ENCODE data around the gene CD300LB. TPM values are rescaled to one million over a fixed set of nuclear protein-coding genes. Genes with fewer than 3 reads are reported as not detected.
"Not testable (repeated sequence)": the region's sequence is repeated elsewhere in the genome, so short reads cannot be mapped to it uniquely, and the experiment has no call there.

CD300LB gene
- total and polyA plus RNA-seq, 4 experiments from 2014 or later, result 0.17 to 0.19 TPM; not detected in 2

- Mint-ChIP-seq H3K4me1 (peaks cover 3 to 8% (median 5%) of the 10 kb centered on the region in 4 donors), H3K27ac (peak overlapping the region in 1 of 7 donors; percentile 82), H3K9me3 (peaks cover 0 to 4% (median 0%) of the 10 kb centered on the region in 8 donors), H3K27me3 (peaks cover 4 to 14% of the 10 kb centered on the region in 2 donors), H3K36me3 (no peaks in the 10 kb centered on the region), H3K4me3 (no peak overlapping the region)
- intact Hi-C loops (cut with micrococcal nuclease), result no loop called here
- no peak overlapping the region for H3K27ac ChIP-seq (ENCODE audit: low read depth, low read length)
- ChIA-PET CTCF (ENCODE audit: partially characterized antibody) (no interaction called here), POLR2A (ENCODE audit: partially characterized antibody) (no interaction called here)
- H3K4me3 ChIP-seq (ENCODE audit: low read length in 2 of 2), result no peak overlapping the region
- no peaks in the 10 kb centered on the region for H3K27me3 ChIP-seq (ENCODE audit: insufficient read depth, low read length)
- no peak for DNase-seq
- no peaks in the 10 kb centered on the region for H3K36me3 ChIP-seq (ENCODE audit: insufficient read depth, low read length)
- H3K4me1 ChIP-seq (ENCODE audit: insufficient read depth, low read length), result no peaks in the 10 kb centered on the region
- H3K9me3 ChIP-seq (ENCODE audit: control insufficient read depth in 1 of 2, low read length in 2 of 2), result no peaks in the 10 kb centered on the region
Observed at GRCh38 chr17:74558882-74559519, 27.7 kb upstream of the CD300LB start.

GRCh38 chr17:74558402-74558801 is 27.1 kb upstream of the CD300LB start:
- H3K4me3 Mint-ChIP-seq; H3K4me1 Mint-ChIP-seq; H3K27ac ChIP-seq (ENCODE audit: low read depth, low read length); H3K9me3 Mint-ChIP-seq; H3K4me3 ChIP-seq (ENCODE audit: low read length in 2 of 2); H3K27me3 ChIP-seq (ENCODE audit: insufficient read depth, low read length); POLR2A ChIA-PET (ENCODE audit: partially characterized antibody); H3K9me3 ChIP-seq (ENCODE audit: control insufficient read depth in 1 of 2, low read length in 2 of 2); H3K4me1 ChIP-seq (ENCODE audit: insufficient read depth, low read length); H3K36me3 ChIP-seq (ENCODE audit: insufficient read depth, low read length); intact Hi-C loops (cut with micrococcal nuclease); H3K27ac Mint-ChIP-seq; DNase-seq; H3K36me3 Mint-ChIP-seq: not testable (repeated sequence)
- H3K27me3 Mint-ChIP-seq, result peaks cover 4 to 10% of the 10 kb centered on the region in 2 donors
- CTCF ChIA-PET (ENCODE audit: partially characterized antibody), result interaction anchor here (1.6 kb wide), 1 partner anchor 8 kb away, joined by 4 read pairs; no protein-coding TSS in a partner anchor

- H3K4me1 Mint-ChIP-seq, result peaks cover 3 to 8% (median 5%) of the 10 kb centered on the region in 4 donors
- Histone ChIP-seq H3K4me1 (ENCODE audit: insufficient read depth, low read length) (no peaks in the 10 kb centered on the region), H3K9me3 (ENCODE audit: control insufficient read depth in 1 of 2, low read length in 2 of 2) (no peaks in the 10 kb centered on the region), H3K27ac (ENCODE audit: low read depth, low read length) (no peak overlapping the region), H3K36me3 (ENCODE audit: insufficient read depth, low read length) (no peaks in the 10 kb centered on the region), H3K4me3 (ENCODE audit: low read length in 2 of 2) (no peak overlapping the region), H3K27me3 (ENCODE audit: insufficient read depth, low read length) (no peaks in the 10 kb centered on the region)
- peaks cover 0 to 4% (median 0%) of the 10 kb centered on the region in 8 donors for H3K9me3 Mint-ChIP-seq
- no peaks in the 10 kb centered on the region for H3K36me3 Mint-ChIP-seq
- no peak overlapping the region for H3K4me3 Mint-ChIP-seq
- intact Hi-C loops (cut with micrococcal nuclease), result no loop called here
- H3K27ac Mint-ChIP-seq, result no peak overlapping the region
- ChIA-PET POLR2A (ENCODE audit: partially characterized antibody) (no interaction called here), CTCF (ENCODE audit: partially characterized antibody) (no interaction called here)
- no peak for DNase-seq
- peaks cover 0 to 2% of the 10 kb centered on the region in 2 donors for H3K27me3 Mint-ChIP-seq
Observed at GRCh38 chr17:74555427-74555940, 24.2 kb upstream of the CD300LB start.

GRCh38 chr17:74554909-74555308 is 23.6 kb upstream of the CD300LB start:
- Histone ChIP-seq H3K9me3 (ENCODE audit: control insufficient read depth in 1 of 2, low read length in 2 of 2) (no peaks in the 10 kb centered on the region), H3K27ac (ENCODE audit: low read depth, low read length) (no peak overlapping the region), H3K4me1 (ENCODE audit: insufficient read depth, low read length) (no peaks in the 10 kb centered on the region), H3K36me3 (ENCODE audit: insufficient read depth, low read length) (no peaks in the 10 kb centered on the region), H3K27me3 (ENCODE audit: insufficient read depth, low read length) (no peaks in the 10 kb centered on the region), H3K4me3 (ENCODE audit: low read length in 2 of 2) (no peak overlapping the region)
- no peak overlapping the region for H3K4me3 Mint-ChIP-seq
- ChIA-PET POLR2A (ENCODE audit: partially characterized antibody) (no interaction called here), CTCF (ENCODE audit: partially characterized antibody) (no interaction called here)
- peaks cover 2 to 3% of the 10 kb centered on the region in 2 donors for H3K27me3 Mint-ChIP-seq
- H3K4me1 Mint-ChIP-seq, result peaks cover 3 to 8% (median 5%) of the 10 kb centered on the region in 4 donors
- peaks cover 0 to 4% (median 0%) of the 10 kb centered on the region in 8 donors for H3K9me3 Mint-ChIP-seq
- H3K36me3 Mint-ChIP-seq, result no peaks in the 10 kb centered on the region
- no peak for DNase-seq
- H3K27ac Mint-ChIP-seq, result no peak overlapping the region
- intact Hi-C loops (cut with micrococcal nuclease), result no loop called here

GRCh38 chr17:74552037-74552436 is 20.8 kb upstream of the CD300LB start:
- no peak overlapping the region for H3K4me3 ChIP-seq (ENCODE audit: low read length in 2 of 2)
- H3K4me1 ChIP-seq (ENCODE audit: insufficient read depth, low read length), result no peaks in the 10 kb centered on the region
- H3K36me3 Mint-ChIP-seq, result no peaks in the 10 kb centered on the region
- H3K9me3 ChIP-seq (ENCODE audit: control insufficient read depth in 1 of 2, low read length in 2 of 2), result no peaks in the 10 kb centered on the region
- no peak for DNase-seq
- H3K27ac Mint-ChIP-seq, result no peak overlapping the region
- no peak overlapping the region for H3K4me3 Mint-ChIP-seq
- H3K27me3 ChIP-seq (ENCODE audit: insufficient read depth, low read length), result no peaks in the 10 kb centered on the region
- H3K9me3 Mint-ChIP-seq, result peaks cover 0 to 4% (median 0%) of the 10 kb centered on the region in 8 donors
- H3K4me1 Mint-ChIP-seq, result peaks cover 0 to 8% (median 4%) of the 10 kb centered on the region in 4 donors
- intact Hi-C loops (cut with micrococcal nuclease), result no loop called here
- H3K27ac ChIP-seq (ENCODE audit: low read depth, low read length), result no peak overlapping the region
- ChIA-PET POLR2A (ENCODE audit: partially characterized antibody) (no interaction called here), CTCF (ENCODE audit: partially characterized antibody) (no interaction called here)
- no peaks in the 10 kb centered on the region for H3K36me3 ChIP-seq (ENCODE audit: insufficient read depth, low read length)
- H3K27me3 Mint-ChIP-seq, result peaks cover 3 to 4% of the 10 kb centered on the region in 2 donors

GRCh38 chr17:74550602-74551001 is 19.3 kb upstream of the CD300LB start:
- intact Hi-C loops (cut with micrococcal nuclease), result no loop called here
- Mint-ChIP-seq H3K9me3 (no peaks in the 10 kb centered on the region), H3K27ac (no peak overlapping the region), H3K36me3 (no peaks in the 10 kb centered on the region), H3K27me3 (peaks cover 3 to 4% of the 10 kb centered on the region in 2 donors), H3K4me3 (no peak overlapping the region), H3K4me1 (peaks cover 0 to 8% (median 4%) of the 10 kb centered on the region in 4 donors)
- POLR2A ChIA-PET (ENCODE audit: partially characterized antibody), result no interaction called here
- Histone ChIP-seq H3K9me3 (ENCODE audit: control insufficient read depth in 1 of 2, low read length in 2 of 2) (no peaks in the 10 kb centered on the region), H3K4me3 (ENCODE audit: low read length in 2 of 2) (no peak overlapping the region), H3K27me3 (ENCODE audit: insufficient read depth, low read length) (no peaks in the 10 kb centered on the region), H3K36me3 (ENCODE audit: insufficient read depth, low read length) (no peaks in the 10 kb centered on the region), H3K4me1 (ENCODE audit: insufficient read depth, low read length) (no peaks in the 10 kb centered on the region), H3K27ac (ENCODE audit: low read depth, low read length) (no peak overlapping the region)
- CTCF ChIA-PET (ENCODE audit: partially characterized antibody), result no interaction called here
- DNase-seq, result no peak

- H3K9me3 ChIP-seq (ENCODE audit: control insufficient read depth in 1 of 2, low read length in 2 of 2), result no peaks in the 10 kb centered on the region
- Mint-ChIP-seq H3K9me3 (no peaks in the 10 kb centered on the region), H3K27me3 (peaks cover 3 to 4% of the 10 kb centered on the region in 2 donors), H3K27ac (no peak overlapping the region), H3K4me3 (no peak overlapping the region), H3K4me1 (peaks cover 0 to 8% (median 4%) of the 10 kb centered on the region in 4 donors), H3K36me3 (no peaks in the 10 kb centered on the region)
- ChIA-PET CTCF (ENCODE audit: partially characterized antibody) (no interaction called here), POLR2A (ENCODE audit: partially characterized antibody) (no interaction called here)
- intact Hi-C loops (cut with micrococcal nuclease), result no loop called here
- H3K27ac ChIP-seq (ENCODE audit: low read depth, low read length), result no peak overlapping the region
- H3K36me3 ChIP-seq (ENCODE audit: insufficient read depth, low read length), result no peaks in the 10 kb centered on the region
- H3K27me3 ChIP-seq (ENCODE audit: insufficient read depth, low read length), result no peaks in the 10 kb centered on the region
- no peak for DNase-seq
- no peak overlapping the region for H3K4me3 ChIP-seq (ENCODE audit: low read length in 2 of 2)
- no peaks in the 10 kb centered on the region for H3K4me1 ChIP-seq (ENCODE audit: insufficient read depth, low read length)
Observed at GRCh38 chr17:74549343-74549742, 18.1 kb upstream of the CD300LB start.
